ENCODE results near the gene CYP4F12. TPM values are rescaled to one million over a fixed set of nuclear protein-coding genes. Genes with fewer than 3 reads are reported as not detected.
"Not testable (repeated sequence)": the region's sequence is repeated elsewhere in the genome, so short reads cannot be mapped to it uniquely, and the experiment has no call there.

CYP4F12 gene
- total and polyA plus RNA-seq, 2 of the 8 experiments (the other 6 are each of a cell fraction or from before 2014, with no cell fraction given) = not detected

GRCh38 chr19:15679089-15679488 lies 6.2 kb downstream of the CYP4F12 start:
- Histone ChIP-seq H4K91ac (replicated peaks; ENCODE audit: insufficient read length, low read length) (no peak overlapping the region), H3K18ac (ENCODE audit: extremely low read depth, low read length) (no peak overlapping the region), H2BK20ac (ENCODE audit: low read length) (no peak overlapping the region), H3K4me1 (replicated peaks in 1 of 4; ENCODE audit: control insufficient read depth in 3 of 4, insufficient read depth in 4 of 4, low read length in 3 of 4) (no peaks in the 10 kb centered on the region), H3K36me3 (ENCODE audit: control insufficient read depth in 2 of 4, insufficient read depth in 4 of 4, low read length in 3 of 4) (no peaks in the 10 kb centered on the region), H4K8ac (ENCODE audit: extremely low read depth, insufficient read depth, low read length) (no peak overlapping the region), H4K5ac (ENCODE audit: insufficient read length, low read depth, low read length) (no peak overlapping the region), H3K4ac (replicated peaks; ENCODE audit: insufficient read length, low read depth, low read length) (no peak overlapping the region), H2BK15ac (ENCODE audit: low read length) (no peak overlapping the region), H2AK5ac (ENCODE audit: low read depth, low read length) (no peak overlapping the region), H3K4me2 (ENCODE audit: insufficient read depth in 1 of 2, low read depth in 2 of 2, low read length in 2 of 2) (no peak overlapping the region), H3K9me3 (ENCODE audit: insufficient read depth in 2 of 2, low read depth in 1 of 2, low read length in 1 of 2) (peaks cover 66 to 84% of the 10 kb centered on the region in 2 experiments), H3K4me3 (ENCODE audit: extremely low read depth in 1 of 4, insufficient read depth in 2 of 4, low read depth in 3 of 4, low read length in 4 of 4) (no peak overlapping the region), H3K23ac (ENCODE audit: insufficient read length) (no peak overlapping the region), H2BK5ac (ENCODE audit: low read depth, low read length) (no peak overlapping the region), H2BK12ac (ENCODE audit: low read depth, low read length) (no peak overlapping the region), H3K9ac (replicated peaks in 1 of 4; ENCODE audit: extremely low read depth in 1 of 4, low read depth in 3 of 4, low read length in 3 of 4) (no peak overlapping the region), H3K56ac (replicated peaks; ENCODE audit: insufficient read length, low read depth, low read length) (no peak overlapping the region), H3K14ac (ENCODE audit: insufficient read length) (no peak overlapping the region), H3K27me3 (replicated peaks in 1 of 4; ENCODE audit: control insufficient read depth in 3 of 4, extremely low read depth in 1 of 4, insufficient read depth in 3 of 4, low read length in 3 of 4) (no peaks in the 10 kb centered on the region), H3K23me2 (ENCODE audit: low read depth, low read length) (no peaks in the 10 kb centered on the region; the same call in 1 of the 2 replicates), H4K20me1 (replicated peaks in 1 of 2; ENCODE audit: control insufficient read depth in 1 of 2, insufficient read depth in 2 of 2, low read length in 2 of 2) (no peaks in the 10 kb centered on the region), H3K27ac (ENCODE audit: low read depth, low read length) (no peak overlapping the region), H2AFZ (ENCODE audit: low read length) (no peak overlapping the region), H3K79me1 (ENCODE audit: low read depth, low read length) (no peaks in the 10 kb centered on the region), H2BK120ac (replicated peaks; ENCODE audit: low read depth, low read length) (no peak overlapping the region), H3K79me2 (ENCODE audit: control insufficient read depth in 1 of 2, insufficient read depth in 2 of 2, low read length in 2 of 2) (no peaks in the 10 kb centered on the region)
- no peak for TF ChIP-seq SP2 (IDR thresholded peaks at IDR 0.05; ENCODE audit: low read length)
- TF ChIP-seq NRF1 (IDR thresholded peaks at IDR 0.05; ENCODE audit: low read depth, low read length) = no peak
- FAIRE-seq (no peak), DNase-seq (ENCODE audit: low read depth in 1 of 2, low spot score in 2 of 2) (no peak)
- ChIA-PET CTCF (ENCODE audit: partially characterized antibody) (no interaction called here), POLR2A (ENCODE audit: partially characterized antibody) (no interaction called here)
- 17% methylated on average over 4 of the region's 4 CpGs; no CpG with 5 or more reads in 1 of the 2 experiments for WGBS, 2 experiments (ENCODE audit: extremely low coverage in 1 of 2, insufficient coverage in 1 of 2, insufficient read length in 1 of 2, insufficient replicate concordance in 2 of 2, low coverage in 1 of 2, low lambda C conversion rate in 2 of 2, missing lambda C conversion rate in 1 of 2)

- H2BK5ac ChIP-seq (ENCODE audit: low read depth, low read length); H3K23me2 ChIP-seq (ENCODE audit: low read depth, low read length); H3K56ac ChIP-seq (replicated peaks; ENCODE audit: insufficient read length, low read depth, low read length); H3K36me3 ChIP-seq (ENCODE audit: control insufficient read depth in 2 of 4, insufficient read depth in 4 of 4, low read length in 3 of 4); H4K20me1 ChIP-seq (replicated peaks in 1 of 2; ENCODE audit: control insufficient read depth in 1 of 2, insufficient read depth in 2 of 2, low read length in 2 of 2); H3K4ac ChIP-seq (replicated peaks; ENCODE audit: insufficient read length, low read depth, low read length); H3K4me3 ChIP-seq (ENCODE audit: extremely low read depth in 1 of 4, insufficient read depth in 2 of 4, low read depth in 3 of 4, low read length in 4 of 4); FAIRE-seq; H3K27me3 ChIP-seq (replicated peaks in 1 of 4; ENCODE audit: control insufficient read depth in 3 of 4, extremely low read depth in 1 of 4, insufficient read depth in 3 of 4, low read length in 3 of 4); DNase-seq (ENCODE audit: low read depth in 1 of 2, low spot score in 2 of 2); H3K79me1 ChIP-seq (ENCODE audit: low read depth, low read length); H3K14ac ChIP-seq (ENCODE audit: insufficient read length); CTCF ChIA-PET (ENCODE audit: partially characterized antibody); POLR2A ChIA-PET (ENCODE audit: partially characterized antibody); H2AFZ ChIP-seq (ENCODE audit: low read length); H2BK12ac ChIP-seq (ENCODE audit: low read depth, low read length); H3K9ac ChIP-seq (replicated peaks in 1 of 4; ENCODE audit: extremely low read depth in 1 of 4, low read depth in 3 of 4, low read length in 3 of 4); H3K4me1 ChIP-seq (replicated peaks in 1 of 4; ENCODE audit: control insufficient read depth in 3 of 4, insufficient read depth in 4 of 4, low read length in 3 of 4); H4K91ac ChIP-seq (replicated peaks; ENCODE audit: insufficient read length, low read length); H3K18ac ChIP-seq (ENCODE audit: extremely low read depth, low read length); H2AK5ac ChIP-seq (ENCODE audit: low read depth, low read length); H3K79me2 ChIP-seq (ENCODE audit: control insufficient read depth in 1 of 2, insufficient read depth in 2 of 2, low read length in 2 of 2); H2BK120ac ChIP-seq (replicated peaks; ENCODE audit: low read depth, low read length); H3K4me2 ChIP-seq (ENCODE audit: insufficient read depth in 1 of 2, low read depth in 2 of 2, low read length in 2 of 2); H4K5ac ChIP-seq (ENCODE audit: insufficient read length, low read depth, low read length); H2BK20ac ChIP-seq (ENCODE audit: low read length); H4K8ac ChIP-seq (ENCODE audit: extremely low read depth, insufficient read depth, low read length); H3K23ac ChIP-seq (ENCODE audit: insufficient read length); H3K27ac ChIP-seq (ENCODE audit: low read depth, low read length); H2BK15ac ChIP-seq (ENCODE audit: low read length): not testable (repeated sequence)
- WGBS, 2 experiments (ENCODE audit: extremely low coverage in 1 of 2, insufficient coverage in 1 of 2, insufficient read length in 1 of 2, insufficient replicate concordance in 2 of 2, low coverage in 1 of 2, low lambda C conversion rate in 2 of 2, missing lambda C conversion rate in 1 of 2) = 53% methylated on average over 4 of the region's 4 CpGs; no CpG with 5 or more reads in 1 of the 2 experiments
- peaks cover 68 to 85% of the 10 kb centered on the region in 2 experiments for H3K9me3 ChIP-seq (ENCODE audit: insufficient read depth in 2 of 2, low read depth in 1 of 2, low read length in 1 of 2)
Measured at GRCh38 chr19:15679865-15680264, 7.0 kb downstream of the CYP4F12 start.
